SK-MEL-5 (cell line): ENCODE data around the gene FRMD4A. TPM values are rescaled to one million over a fixed set of nuclear protein-coding genes. Genes with fewer than 3 reads are reported as not detected.

ENCODE experiments used
- DNase-seq: peaks from one replicate; pipeline ENCODE4 v3.0.0-alpha.2; 2016; ENCODE audit warnings: low read depth, low spot score
- in situ Hi-C: cut with HindIII; loops from 2 replicates; pipeline ENCODE4 v1.10.0; 2016; ENCODE audit warnings: low sequenced_read_pairs, high pct_unique_total_duplicates, low pct_unique_long_range_greater_than_20kb
- total RNA-seq: library from RNA; depleted of rRNA; stranded (reverse); fragments of >200 nt; shearing (Covaris generic); gene quantifications from 2 replicates; pipeline ENCODE4 v1.2.3, GENCODE V29; 2014

The FRMD4A gene
- total RNA-seq, 1 experiment from 2014 or later: 9.9 TPM

DNA sequence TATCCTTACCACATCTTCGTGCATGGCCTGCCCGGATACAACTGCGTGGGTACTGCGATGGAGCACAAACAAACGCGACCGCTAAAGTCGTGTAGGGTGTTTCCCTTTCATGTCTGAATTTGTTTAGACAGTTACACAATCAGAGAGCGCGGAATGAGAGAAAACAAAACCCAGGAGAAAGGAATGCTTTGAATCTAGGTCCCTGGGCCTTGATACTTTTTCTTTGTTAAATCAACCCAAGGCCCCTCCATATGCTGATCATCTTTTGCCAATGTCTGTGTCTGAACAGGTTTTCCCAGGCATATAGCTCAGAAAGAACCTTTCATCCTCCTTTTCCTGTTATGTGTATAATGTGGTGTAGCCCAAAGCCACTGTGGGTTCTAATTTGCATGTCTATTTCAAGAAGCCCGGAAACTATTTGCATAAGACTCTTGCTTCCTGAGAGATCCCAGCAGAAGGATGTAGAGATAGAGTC is 145.8 kb downstream of the FRMD4A start:
- no peak for DNase-seq
- in situ Hi-C loops: no loop called here

DNA sequence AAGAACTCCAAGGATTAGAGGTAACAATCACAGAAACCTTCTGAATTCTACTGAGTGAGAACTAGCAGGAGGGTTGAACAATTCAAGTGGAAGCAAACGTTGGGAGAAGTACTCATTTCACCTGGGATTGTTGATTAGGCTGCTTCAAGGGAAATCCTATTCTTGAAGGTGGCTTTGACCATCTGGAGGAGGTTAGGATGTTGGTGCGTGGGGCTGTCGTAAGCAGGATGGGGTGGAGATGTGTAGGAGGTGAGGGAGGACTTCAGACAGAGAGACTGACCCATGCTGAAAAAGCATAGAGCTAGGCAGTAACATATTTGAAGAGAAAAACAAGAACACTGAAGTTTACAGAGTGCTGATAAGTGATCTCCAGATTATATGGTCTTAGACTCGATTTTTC is 147.9 kb downstream of the FRMD4A start:
- DNase-seq: no peak
- in situ Hi-C loops: no loop called here

DNA sequence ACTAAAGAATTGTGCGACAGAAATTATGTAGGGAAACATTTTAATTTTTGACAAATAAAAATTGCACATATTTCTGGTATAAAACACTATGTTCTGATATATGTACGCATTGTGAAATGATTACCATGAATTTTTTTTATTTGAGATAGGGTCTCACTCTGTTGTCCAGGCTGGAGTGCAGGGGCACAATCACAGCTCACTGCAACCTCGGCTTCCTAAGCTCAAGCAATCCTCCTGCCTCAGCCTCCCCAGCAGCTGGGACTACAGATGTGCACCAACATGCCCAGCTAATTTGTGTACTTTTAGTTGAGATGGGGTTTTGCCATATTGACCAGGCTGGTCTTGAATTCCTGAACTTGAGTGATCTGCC is 149.2 kb downstream of the FRMD4A start:
- in situ Hi-C loops: no loop called here
- DNase-seq: no peak

DNA sequence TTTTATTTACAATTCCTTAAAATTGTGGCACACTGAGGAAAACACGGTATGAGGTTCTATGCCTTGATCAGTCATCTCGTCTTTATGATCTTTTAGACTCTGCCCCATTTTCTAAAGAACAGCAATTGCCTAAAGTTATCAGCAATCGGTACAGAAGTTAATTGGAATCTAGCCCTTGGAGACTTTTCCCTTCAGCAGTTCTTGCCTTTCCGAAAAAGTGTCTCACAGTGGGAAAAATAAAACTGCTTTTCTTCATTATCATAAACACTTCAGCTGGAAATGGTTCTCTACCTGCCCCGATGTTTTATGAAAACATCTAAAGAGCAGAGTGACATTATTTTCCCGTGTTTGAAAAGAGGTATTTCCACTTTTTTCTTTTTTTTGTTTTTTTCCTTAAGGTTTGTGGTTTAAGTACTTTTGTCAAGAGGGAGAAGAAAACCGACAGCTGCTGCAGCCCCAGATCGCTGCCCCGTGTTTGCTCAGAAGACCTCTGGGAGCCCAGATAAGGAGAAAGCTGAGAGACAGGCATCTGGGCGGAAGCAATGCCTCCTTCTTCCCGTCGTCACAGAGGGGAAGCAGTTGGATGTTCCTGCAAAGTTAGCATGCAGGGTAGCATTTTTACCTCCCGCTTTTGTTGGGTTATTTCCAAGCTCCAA is 149.7 kb downstream of the FRMD4A start:
- in situ Hi-C loops: no loop called here
- no peak for DNase-seq

DNA sequence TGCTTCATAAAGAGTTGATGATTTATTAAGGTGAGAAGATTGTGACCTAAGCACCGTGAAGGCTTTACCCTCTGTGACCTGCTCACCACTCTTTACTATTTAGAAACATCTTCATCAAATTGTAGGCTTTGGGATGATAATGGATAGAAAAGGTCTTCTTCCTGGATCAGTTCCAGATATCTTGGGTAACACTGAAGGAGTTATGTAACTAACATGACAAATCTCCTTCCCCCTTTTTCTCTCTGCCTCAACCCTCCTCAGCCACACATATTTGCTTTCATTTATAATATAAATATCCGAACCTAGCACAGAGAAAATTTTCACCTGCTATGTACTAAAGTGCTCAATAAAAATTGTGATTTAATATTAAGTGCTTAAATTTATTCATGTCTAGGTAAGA is 151.5 kb downstream of the FRMD4A start:
- in situ Hi-C loops: no loop called here
- no peak for DNase-seq

- in situ Hi-C loops: no loop called here
- no peak for DNase-seq
Measured at GRCh38 chr10:14173706-14174594, 156.8 kb downstream of the FRMD4A start.

- DNase-seq: no peak
- in situ Hi-C loops: no loop called here
Measured at GRCh38 chr10:14173391-14173705, 157.4 kb downstream of the FRMD4A start.

GRCh38 chr10:14172336-14172950 is 158.3 kb downstream of the FRMD4A start:
- no peak for DNase-seq
- in situ Hi-C loops: no loop called here

- in situ Hi-C loops: no loop called here
- no peak for DNase-seq
Measured at GRCh38 chr10:14171336-14171735, 159.4 kb downstream of the FRMD4A start.

DNA sequence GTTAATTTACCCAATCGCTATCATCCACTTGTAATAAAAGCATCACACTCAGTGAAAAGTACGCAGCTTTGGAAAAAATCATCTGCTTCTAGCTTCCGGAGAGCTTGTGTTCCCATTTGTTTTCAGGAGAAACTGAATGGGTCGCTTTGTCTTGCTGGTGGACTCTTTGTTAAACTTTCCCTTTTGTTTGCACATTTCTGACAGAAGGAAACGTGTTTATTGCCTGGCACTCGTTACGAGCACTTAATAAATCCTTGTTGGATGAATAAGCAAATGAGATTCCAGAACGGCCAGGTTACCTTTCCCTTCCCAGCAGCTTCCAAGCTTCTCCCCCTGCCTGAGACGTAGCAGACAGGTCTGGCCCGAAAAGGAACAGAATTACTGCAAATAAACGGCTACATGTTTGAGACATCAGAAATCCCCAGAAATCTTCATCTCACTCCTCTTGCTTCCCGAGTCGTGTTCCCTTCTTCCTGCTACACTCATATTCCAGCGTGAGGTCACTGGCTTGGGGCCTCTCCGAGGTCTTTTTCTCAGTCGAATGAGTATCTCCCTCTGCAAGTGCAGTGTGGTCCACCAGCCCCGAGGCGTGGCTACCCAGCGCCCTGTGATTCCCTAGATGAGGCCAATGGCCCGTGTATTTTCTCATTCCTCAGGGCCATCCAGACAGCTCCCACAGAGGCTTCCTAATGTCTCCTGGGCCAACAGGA is 167.2 kb downstream of the FRMD4A start:
- in situ Hi-C loops: no loop called here
- no peak for DNase-seq

DNA sequence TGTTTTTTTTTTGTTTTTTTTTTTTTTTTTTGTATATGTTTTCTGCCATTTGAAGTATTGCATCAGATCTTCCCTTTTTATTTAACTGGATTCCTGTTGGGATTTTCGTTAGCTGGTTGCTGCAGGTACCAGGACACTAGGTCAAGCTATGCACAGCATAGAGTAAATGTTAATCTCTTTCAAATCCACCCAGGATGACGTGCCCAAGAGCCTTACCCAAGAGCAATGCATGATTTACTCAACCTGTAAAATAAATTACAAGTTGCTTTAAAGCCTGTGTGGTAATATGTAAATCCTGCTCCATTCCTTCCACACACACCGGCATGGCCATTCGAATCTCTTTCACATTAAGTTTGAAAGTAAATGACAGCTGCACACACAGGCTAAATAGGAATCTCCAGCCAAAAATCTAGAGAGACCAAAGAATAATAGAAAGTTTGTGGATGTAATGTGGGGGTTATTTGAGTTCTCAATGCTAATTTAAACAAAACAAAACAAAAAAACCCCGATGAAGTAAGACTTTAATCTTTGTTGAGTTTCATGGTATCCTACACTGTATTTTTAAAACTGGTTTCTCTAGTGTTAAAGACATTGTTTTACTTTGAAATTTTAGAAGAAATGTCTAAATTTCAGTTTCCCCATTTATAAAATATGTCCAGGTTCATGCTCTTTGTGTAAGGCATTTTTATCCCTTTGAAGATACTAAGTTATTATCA is 167.9 kb downstream of the FRMD4A start:
- in situ Hi-C loops: no loop called here
- DNase-seq: no peak

GRCh38 chr10:14162061-14162460 is 168.7 kb downstream of the FRMD4A start:
- in situ Hi-C loops: no loop called here
- DNase-seq: no peak

- no peak for DNase-seq
- in situ Hi-C loops: no loop called here
Measured at GRCh38 chr10:14160299-14160698, 170.4 kb downstream of the FRMD4A start.

- in situ Hi-C loops: no loop called here
- DNase-seq: no peak
Measured at GRCh38 chr10:14158575-14158974, 172.1 kb downstream of the FRMD4A start.

GRCh38 chr10:14156104-14156503 is 174.6 kb downstream of the FRMD4A start:
- in situ Hi-C loops: no loop called here
- DNase-seq: no peak

DNA sequence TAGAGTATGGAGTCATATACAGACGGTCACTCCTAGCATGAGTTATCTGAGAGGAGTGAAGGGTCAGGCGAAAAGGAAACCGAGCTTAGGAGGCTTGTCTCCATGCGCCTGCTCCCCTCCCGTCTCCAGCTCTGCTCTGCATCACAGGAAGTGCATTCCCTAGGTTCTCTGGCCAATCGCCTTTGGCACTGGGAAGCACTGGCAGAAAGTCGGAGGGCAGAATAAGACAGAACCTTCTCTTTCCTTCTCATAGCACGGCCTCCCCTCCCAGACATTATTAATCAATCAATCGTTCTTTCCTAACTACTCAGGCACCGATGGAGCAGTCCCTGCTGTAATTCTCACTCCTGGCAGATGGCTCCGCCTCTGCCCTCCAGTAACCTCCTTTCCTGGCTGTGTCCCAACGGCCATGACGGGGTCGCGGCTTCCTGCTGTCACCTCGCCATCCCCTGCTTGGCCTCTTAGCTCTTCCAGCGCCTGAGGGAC is 177.1 kb downstream of the FRMD4A start:
- DNase-seq: peak; percentile 65
- in situ Hi-C loops: no loop called here

DNA sequence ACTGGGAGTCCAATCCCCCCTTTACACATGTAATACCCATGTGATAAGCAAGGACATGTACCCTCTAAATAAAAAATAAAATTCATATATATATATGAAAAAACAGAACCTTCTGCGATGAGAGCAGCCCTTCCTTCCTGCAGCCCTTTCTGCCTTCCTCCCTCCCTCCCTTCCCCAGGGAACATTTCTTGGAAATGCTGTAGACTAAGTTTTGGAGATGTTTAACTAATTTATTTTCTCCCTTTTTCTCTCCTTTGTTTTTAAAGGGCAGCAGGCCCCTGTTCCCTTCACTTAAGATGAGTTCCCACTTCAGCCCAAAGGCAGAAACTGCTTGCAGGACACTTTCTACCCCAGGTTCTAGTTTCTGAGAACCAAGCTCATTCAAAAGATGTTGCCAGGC is 179.2 kb downstream of the FRMD4A start:
- no peak for DNase-seq
- in situ Hi-C loops: no loop called here
